Fibroblast of skin of left quadriceps (primary cell): ENCODE results near the gene NPHP1.
"Not testable (repeated sequence)": the region's sequence is repeated elsewhere in the genome, so short reads cannot be mapped to it uniquely, and the experiment has no call there.

Experiments used
- DNase-seq, 2 experiments: peaks; one replicate each; pipeline ENCODE4 v3.0.0-alpha.2; 2013; ENCODE audit warnings: low read depth in 2 of 2

NPHP1 gene

DNA sequence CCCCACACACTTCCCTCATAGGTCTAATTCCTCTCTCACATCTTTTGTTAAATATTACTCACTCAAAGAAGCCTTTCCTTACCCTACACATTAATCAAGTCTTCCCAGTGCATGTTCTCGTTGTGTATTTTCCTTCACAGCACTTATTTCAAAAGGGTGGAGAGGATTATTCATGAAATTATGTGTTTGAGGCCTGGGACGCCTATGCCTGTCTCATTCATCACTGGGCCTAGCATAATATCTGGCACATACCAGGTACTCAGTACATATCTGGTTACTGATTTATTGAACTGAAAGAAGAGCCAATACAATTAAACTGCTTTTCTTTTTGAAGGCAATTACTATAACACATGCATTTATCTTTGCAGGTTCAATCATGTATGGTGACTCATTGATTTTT lies 74.1 kb downstream of the NPHP1 start:
- no peak for DNase-seq

GRCh38 chr2:110126906-110127305 lies 77.9 kb downstream of the NPHP1 start:
- no peak for DNase-seq

DNA sequence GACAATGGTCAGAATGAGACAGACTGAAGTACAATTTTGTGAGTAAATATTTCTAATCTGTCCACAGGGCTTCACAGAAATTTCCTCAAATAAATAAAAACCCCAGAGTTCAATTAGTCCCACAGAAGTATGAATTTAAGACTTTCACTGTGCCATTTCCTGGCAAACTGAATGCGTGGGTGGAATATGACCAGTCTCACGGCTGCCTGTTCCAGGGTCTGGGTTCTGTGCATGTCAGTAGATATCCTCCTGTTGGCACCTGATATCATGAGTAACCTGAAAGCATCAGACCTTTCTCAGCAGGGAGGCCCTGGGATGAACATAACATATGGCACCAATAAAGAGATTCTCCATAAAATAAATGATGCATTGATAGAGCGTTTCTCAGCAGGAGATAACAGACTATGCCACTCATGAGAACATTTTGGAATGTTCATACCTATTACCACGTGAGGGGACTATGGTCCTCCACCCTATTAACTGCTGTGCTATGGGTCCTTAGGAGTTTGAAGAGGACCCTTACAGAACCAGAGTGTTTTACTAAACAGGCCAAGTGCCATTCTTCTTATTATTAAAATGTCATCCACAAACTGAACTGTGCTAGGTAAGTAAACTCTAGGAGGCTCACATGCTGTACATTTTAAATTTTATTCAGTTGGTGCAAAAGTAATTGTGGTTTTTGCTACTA lies 78.6 kb downstream of the NPHP1 start:
- no peak for DNase-seq

DNA sequence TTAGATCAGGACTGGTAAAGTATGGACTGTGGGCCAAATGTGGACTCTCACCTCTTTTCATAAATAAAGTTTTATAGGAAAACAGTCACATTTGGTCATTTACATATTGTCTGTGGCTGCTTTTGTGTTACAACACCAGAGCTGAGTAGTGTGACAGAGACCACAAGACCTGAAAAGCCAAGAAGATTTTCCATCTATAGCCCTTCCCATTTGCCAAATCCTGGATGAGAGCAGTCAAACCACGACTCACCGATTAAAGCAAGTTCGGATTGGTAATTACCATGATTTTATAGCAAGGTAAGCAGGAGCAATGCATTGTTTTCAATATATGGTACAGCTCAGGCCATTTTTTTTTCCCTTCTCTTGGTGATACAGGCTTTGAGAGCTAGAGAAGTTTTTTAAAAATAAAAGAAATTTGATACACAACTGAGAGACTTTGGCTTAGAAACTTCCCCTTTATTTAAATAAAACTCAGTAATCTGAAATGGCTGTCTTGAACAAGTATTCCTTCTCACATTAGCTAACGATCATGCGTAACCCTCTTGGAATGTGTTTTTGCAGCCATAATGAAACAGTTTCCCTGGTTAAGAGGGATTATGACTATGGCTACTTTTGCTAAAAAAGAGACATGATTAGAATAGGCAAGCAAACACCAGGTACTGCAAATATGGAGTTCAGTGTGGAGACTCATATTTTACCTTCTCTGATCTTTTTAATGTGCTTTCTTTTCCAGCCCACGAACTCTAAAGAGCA lies 79.7 kb downstream of the NPHP1 start:
- DNase-seq, result peak in 1 of 2 experiments; percentile 30

GRCh38 chr2:110124038-110124825 lies 80.6 kb downstream of the NPHP1 start:
- DNase-seq, result no peak

- no peak for DNase-seq
Measured at GRCh38 chr2:110121592-110121991, 83.2 kb downstream of the NPHP1 start.

DNA sequence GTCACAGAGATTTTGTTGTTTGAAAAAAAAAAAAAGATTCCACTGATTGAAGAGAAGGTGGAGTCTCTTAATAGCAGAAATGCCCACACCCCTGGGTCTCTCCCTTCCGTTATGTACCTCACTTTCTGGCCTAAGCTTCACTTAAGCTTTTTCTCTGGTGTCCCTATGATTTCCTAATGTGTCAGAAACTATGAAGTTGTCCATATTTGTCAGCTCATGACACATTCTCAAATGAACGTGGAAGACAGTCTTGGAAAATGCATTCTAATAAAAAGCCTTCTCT lies 83.8 kb downstream of the NPHP1 start:
- no peak for DNase-seq

DNA sequence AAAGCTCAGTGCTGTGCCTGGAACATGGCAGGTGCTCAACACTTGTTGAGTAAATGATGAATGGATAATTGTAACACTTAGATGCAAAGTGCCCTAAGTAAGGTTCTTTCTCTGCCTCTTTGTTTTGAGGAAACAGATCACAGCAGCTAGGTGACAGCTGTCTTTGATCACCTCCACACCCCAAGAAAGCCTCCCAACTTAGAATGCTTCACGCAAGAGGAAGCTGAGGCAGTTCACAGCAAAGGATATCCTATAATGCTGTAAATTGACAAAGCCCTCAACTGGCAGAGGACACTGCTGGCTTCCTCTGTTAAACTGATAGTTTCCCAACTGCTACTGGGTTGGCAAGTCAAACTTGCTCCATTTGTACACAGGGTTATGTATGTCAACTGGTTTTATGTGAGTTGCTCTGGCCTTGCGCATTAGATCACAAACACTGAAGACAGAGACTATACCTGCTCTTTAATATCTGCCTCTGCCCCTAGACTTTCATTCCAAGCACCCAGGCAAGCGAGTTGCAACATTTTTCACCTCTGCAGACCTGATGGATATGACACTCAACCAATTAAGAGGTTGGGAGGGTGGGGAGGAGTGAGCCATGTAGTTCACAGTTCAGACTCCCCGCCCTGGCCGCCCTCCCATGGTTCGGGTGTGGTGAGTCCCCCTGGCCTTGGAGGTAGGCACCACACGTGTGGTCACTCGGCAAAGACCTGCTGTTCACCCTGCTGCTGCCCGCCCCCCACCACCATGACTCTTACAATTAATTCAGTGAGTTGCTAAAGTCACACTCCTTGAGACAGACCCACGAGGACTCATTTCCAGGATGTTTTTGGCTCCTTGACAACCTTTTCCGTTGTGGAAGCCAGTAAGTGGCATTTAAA lies 84.4 kb downstream of the NPHP1 start:
- no peak for DNase-seq

- no peak for DNase-seq
Measured at GRCh38 chr2:110116033-110116710, 88.6 kb downstream of the NPHP1 start.

- no peak for DNase-seq
Measured at GRCh38 chr2:110115291-110116032, 89.4 kb downstream of the NPHP1 start, which contains the start of gene MALL. TSS of gene MALL (minus strand) at chr2:110115822. CDS start at chr2:110115792, 30 bp downstream.

DNA sequence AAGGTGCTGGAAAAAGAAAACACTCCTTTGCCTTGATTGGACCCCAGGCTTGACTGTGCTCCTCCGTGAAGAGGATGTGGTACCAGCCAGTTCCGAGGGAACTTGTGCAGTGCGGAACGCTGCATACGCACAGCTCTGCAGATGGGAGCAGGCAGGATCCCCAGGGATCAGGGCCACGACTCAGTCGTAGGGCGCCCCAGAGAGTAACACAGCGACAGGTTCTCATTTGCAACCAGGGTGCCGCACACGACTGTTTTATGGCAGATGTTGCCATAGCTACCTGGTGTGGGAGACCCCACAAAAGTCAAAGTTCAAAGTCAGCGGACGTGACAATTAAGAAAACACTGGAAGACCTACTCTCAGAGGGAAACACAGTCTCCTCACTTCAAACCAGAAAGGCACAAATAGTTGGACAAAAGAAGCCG lies 90.0 kb downstream of the NPHP1 start:
- DNase-seq, result no peak

DNA sequence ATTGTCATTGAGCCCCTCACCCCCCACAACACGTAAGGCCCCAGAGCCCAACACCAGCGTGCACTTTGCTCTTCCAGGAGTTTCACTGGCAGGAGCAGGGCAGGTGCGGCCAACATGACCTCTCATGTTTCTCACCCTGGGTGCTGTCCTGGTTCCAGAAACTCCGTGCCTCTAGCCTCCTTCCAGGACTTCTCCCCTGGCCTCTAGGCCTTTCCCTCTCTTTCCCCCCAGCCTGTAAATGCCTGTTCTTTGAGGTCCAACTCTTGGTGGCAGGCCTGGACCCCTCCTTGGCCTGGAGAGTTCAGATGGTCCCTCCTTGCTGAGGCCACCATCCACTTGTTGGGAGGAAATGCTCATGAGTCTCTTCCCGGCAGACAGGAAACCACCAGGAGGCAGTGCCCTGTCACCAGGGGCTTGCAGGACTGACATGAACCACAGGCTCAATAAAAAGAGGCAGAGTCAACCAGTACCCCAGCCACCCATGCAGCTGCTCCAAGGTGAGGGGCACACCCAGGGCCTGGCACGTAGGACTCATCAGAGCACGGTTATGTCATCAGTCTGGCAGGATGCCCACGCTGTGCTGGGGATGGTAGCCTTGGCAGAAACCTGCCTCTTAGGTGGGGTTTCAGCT lies 90.7 kb downstream of the NPHP1 start:
- DNase-seq, result no peak

DNA sequence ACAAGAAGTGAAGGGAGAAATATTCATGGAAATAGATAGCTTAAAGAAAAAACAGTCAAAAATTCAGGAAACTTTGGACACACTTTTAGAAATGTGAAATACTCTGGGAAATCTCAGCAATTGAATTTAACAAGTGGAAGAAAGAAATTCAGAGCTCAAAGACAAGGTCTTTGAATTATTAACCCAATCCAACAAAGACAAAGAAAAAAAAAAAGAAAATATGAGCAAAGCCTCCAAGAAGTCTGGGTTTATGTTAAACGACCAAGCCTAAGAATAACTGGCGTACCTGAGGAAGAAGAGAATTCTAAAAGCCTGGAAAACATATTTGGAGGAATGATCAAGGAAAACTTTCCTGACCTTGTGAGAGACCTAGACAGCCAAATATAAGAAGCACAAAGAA lies 96.5 kb downstream of the NPHP1 start:
- not testable (repeated sequence) for DNase-seq

DNA sequence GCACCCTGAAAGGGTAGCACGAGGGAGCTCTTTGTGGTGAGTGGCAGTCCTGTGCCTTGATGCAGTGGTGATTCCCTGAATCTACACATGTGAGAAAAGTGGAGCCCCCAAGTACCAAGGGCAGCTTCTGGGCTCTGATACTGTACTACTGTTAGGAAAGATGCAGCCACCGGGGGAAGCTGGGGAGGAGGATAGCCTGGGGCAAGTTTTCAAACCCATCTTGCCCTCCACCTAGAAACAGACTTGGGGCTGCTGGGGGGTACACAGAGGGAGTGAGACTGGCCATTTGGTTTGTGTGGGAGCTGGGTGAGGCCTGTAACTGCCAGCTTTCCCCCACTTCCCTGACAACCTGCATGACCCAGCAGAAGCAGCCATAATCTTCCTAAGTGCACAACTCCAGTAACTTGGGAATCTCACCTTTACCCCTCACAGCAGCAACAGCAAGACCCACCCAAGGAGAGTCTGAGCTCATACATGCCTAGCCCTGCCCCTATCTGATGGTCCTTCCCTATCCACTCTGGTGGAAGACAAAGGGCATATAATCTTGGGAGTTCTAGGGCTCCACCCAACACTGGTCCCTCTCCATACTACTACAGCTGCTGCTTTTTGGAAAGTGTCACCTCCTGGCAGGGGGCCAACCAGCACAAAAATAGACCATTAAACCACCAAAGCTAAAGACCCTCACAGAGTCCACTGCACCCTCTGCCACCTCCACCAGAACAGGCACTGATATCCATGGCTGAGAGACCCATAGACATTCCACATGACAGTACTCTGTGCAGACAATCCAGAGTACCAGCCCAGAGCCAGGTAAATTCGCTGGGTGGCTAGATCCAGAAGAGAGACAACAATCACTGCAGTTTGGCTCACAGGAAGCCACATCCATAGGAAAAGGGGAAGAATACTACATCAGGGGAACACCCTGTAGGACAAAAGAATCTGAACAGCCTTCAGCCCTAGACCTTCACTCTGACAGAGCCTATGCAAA lies 97.4 kb downstream of the NPHP1 start:
- DNase-seq, result no peak

GRCh38 chr2:110106642-110107041 lies 98.2 kb downstream of the NPHP1 start:
- no peak for DNase-seq

GRCh38 chr2:110105608-110106467 lies 99.0 kb downstream of the NPHP1 start:
- DNase-seq, result no peak

GRCh38 chr2:110105183-110105582 lies 99.6 kb downstream of the NPHP1 start:
- no peak for DNase-seq
